Natural killer cell (primary cell): ENCODE measurements around the gene PRIMPOL. TPM values are rescaled to one million over a fixed set of nuclear protein-coding genes. Genes with fewer than 3 reads are reported as not detected.

Experiments
- ATAC-seq, 3 donors: fragments of 150-1000 bp in 2 of 3; fragments of 200-7000 bp in 1 of 3; cut with Tn5 transposase; 1 replicate in 1 of 3; 2 replicates in 2 of 3; pipeline ENCODE4 v1.10.0; 2021; ENCODE audit warnings: mild to moderate bottlenecking in 2 of 3, moderate library complexity in 2 of 3
- DNase-seq, 2 donors: peaks; one replicate each; pipeline versions ENCODE4 v3.0.0 to v3.0.0-alpha.2; 2013 to 2021; ENCODE audit warnings: mixed read lengths in 1 of 2
- H3K27ac ChIP-seq: one replicate; pipeline ENCODE4 v1.5.1; 2013; ENCODE audit warnings: mild to moderate bottlenecking, low read length
- H3K27me3 ChIP-seq: one replicate; pipeline ENCODE4 v1.6.1; 2013; ENCODE audit warnings: low read length; ENCODE audit not compliant: control insufficient read depth, insufficient read depth
- H3K36me3 ChIP-seq: one replicate; pipeline ENCODE4 v1.6.1; 2013; ENCODE audit warnings: low read length; ENCODE audit not compliant: control insufficient read depth, insufficient read depth
- H3K4me1 ChIP-seq: one replicate; pipeline ENCODE4 v1.6.1; 2013; ENCODE audit warnings: low read length; ENCODE audit not compliant: control insufficient read depth, insufficient read depth
- H3K4me3 ChIP-seq: one replicate; pipeline ENCODE4 v1.5.1; 2013; ENCODE audit warnings: low read length
- H3K9me3 ChIP-seq: one replicate; pipeline ENCODE4 v1.6.1; 2013; ENCODE audit warnings: low read length; ENCODE audit not compliant: control insufficient read depth, insufficient read depth
- H3K27ac Mint-ChIP-seq, 2 donors: one replicate each; pipeline ENCODE4 v1.8.0; 2022; ENCODE audit warnings: mild to moderate bottlenecking in 2 of 2, mixed read lengths in 2 of 2, moderate library complexity in 1 of 2
- H3K27me3 Mint-ChIP-seq, 2 donors: one replicate each; pipeline ENCODE4 v1.8.0; 2022; ENCODE audit warnings: low read depth in 2 of 2, mixed read lengths in 2 of 2
- H3K36me3 Mint-ChIP-seq: one replicate; pipeline ENCODE4 v1.8.0; 2022; ENCODE audit warnings: mixed read lengths
- H3K4me1 Mint-ChIP-seq, 2 donors: one replicate each; pipeline ENCODE4 v1.8.0; 2022; ENCODE audit warnings: mixed read lengths in 2 of 2
- H3K4me3 Mint-ChIP-seq: one replicate; pipeline ENCODE4 v1.8.0; 2022; ENCODE audit warnings: mild to moderate bottlenecking, moderate library complexity, mixed read lengths
- H3K9me3 Mint-ChIP-seq, 2 donors: one replicate each; pipeline ENCODE4 v1.8.0; 2022; ENCODE audit warnings: mixed read lengths in 2 of 2
- CTCF ChIP-seq: fragments of 200-600 bp; IDR thresholded peaks from one replicate; pipeline ENCODE4 v1.8.0; 2022; ENCODE audit warnings: antibody characterized with exemption
- WGBS: methylation state at CpG from one replicate; pipeline ENCODE4 v1.1.7; 2013; ENCODE audit warnings: missing lambda C conversion rate; ENCODE audit not compliant: insufficient coverage; 5-methylcytosine and 5-hydroxymethylcytosine counted together
- intact Hi-C: fragments of 100-400 bp; cut with micrococcal nuclease; formaldehyde crosslinking; loops from one replicate; pipeline ENCODE4 v1.14.2; 2022
- total RNA-seq, 4 donors: library from RNA; stranded (reverse); fragments of 120-200 nt in 1 of 4; gene quantifications; one replicate each; pipeline versions ENCODE4 v1.2.3 to v1.2.4, GENCODE V29; 2013 to 2022

Gene PRIMPOL
- total RNA-seq, 3 donors from 2014 or later (not counting 1 experiment from before 2014, with no cell fraction given): 13.2 to 17.9 (median 16.9) TPM

DNA sequence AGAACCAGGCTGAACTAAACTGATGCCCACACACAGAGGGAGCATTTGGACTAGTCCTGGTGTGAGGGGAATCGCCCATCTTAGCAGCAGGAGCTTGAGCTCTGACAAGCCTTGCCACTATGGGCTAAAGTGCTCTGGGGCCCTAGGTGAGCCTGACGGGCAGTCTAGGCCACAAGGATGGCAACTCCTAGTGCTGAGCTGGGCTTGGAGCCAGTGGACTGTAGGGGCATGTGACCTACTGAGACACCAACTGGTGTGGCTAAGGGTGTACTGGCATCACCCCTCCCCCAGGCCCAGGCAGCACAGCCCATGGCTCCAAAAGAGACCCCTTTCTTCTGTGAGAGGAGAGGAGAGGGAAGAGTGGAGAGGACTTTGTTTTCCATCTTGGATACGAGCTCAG is 69.9 kb downstream of the PRIMPOL start:
- ATAC-seq: no peak
- TF ChIP-seq CTCF: no peak
- H3K9me3 ChIP-seq: no peaks in the 10 kb centered on the region
- no peak overlapping the region for H3K4me3 Mint-ChIP-seq
- 95% methylated on average over 3 of the region's 3 CpGs for WGBS
- H3K4me3 ChIP-seq: no peak overlapping the region
- no peaks in the 10 kb centered on the region for H3K27me3 ChIP-seq
- no peak overlapping the region for H3K27ac Mint-ChIP-seq
- DNase-seq: no peak
- peaks cover 24% of the 10 kb centered on the region for H3K36me3 Mint-ChIP-seq
- no peaks in the 10 kb centered on the region for H3K36me3 ChIP-seq
- peaks cover 0 to 5% of the 10 kb centered on the region in 2 donors for H3K4me1 Mint-ChIP-seq
- H3K27ac ChIP-seq: no peak overlapping the region
- H3K27me3 Mint-ChIP-seq: no peaks in the 10 kb centered on the region
- peaks cover 10 to 13% of the 10 kb centered on the region in 2 donors for H3K9me3 Mint-ChIP-seq
- intact Hi-C loops: no loop called here
- no peaks in the 10 kb centered on the region for H3K4me1 ChIP-seq

DNA sequence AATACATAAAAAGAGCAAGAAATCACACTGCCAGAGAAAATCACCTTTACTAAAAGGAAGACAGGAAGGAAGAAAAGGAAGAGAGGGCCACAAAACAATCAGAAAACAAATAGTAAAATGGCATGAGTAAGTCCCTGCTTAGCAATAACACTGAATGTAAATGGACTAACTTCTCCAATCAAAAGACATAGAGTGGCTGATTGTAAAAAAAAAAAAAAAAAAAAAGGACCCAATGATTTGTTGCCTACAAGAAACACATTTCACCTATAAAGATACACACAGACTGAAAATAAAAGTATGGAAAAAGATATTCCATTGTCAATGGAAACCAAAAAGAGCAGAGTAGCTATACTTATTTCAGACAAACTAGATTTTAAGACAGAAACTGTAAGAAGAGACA is 71.7 kb downstream of the PRIMPOL start:
- Histone ChIP-seq H3K4me3 (no peak overlapping the region), H3K9me3 (no peaks in the 10 kb centered on the region), H3K36me3 (no peaks in the 10 kb centered on the region), H3K27ac (no peak overlapping the region), H3K27me3 (no peaks in the 10 kb centered on the region), H3K4me1 (no peaks in the 10 kb centered on the region)
- no peak for TF ChIP-seq CTCF
- Mint-ChIP-seq H3K9me3 (peaks cover 10 to 13% of the 10 kb centered on the region in 2 donors), H3K4me3 (no peak overlapping the region), H3K27ac (no peak overlapping the region), H3K4me1 (peaks cover 0 to 5% of the 10 kb centered on the region in 2 donors), H3K27me3 (no peaks in the 10 kb centered on the region), H3K36me3 (peaks cover 24% of the 10 kb centered on the region)
- no peak for DNase-seq
- intact Hi-C loops: no loop called here
- no peak for ATAC-seq

- Mint-ChIP-seq H3K9me3 (peaks cover 10 to 13% of the 10 kb centered on the region in 2 donors), H3K4me1 (peaks cover 0 to 5% of the 10 kb centered on the region in 2 donors), H3K36me3 (peaks cover 24% of the 10 kb centered on the region), H3K4me3 (no peak overlapping the region), H3K27me3 (no peaks in the 10 kb centered on the region), H3K27ac (no peak overlapping the region)
- no peak for TF ChIP-seq CTCF
- DNase-seq (no peak), ATAC-seq (no peak)
- Histone ChIP-seq H3K9me3 (no peaks in the 10 kb centered on the region), H3K4me1 (no peaks in the 10 kb centered on the region), H3K36me3 (no peaks in the 10 kb centered on the region), H3K27ac (no peak overlapping the region), H3K4me3 (no peak overlapping the region), H3K27me3 (no peaks in the 10 kb centered on the region)
- WGBS: 89% methylated on average over 1 of the region's 1 CpG
- intact Hi-C loops: no loop called here
Measured at GRCh38 chr4:184722798-184723197, 73.3 kb downstream of the PRIMPOL start.

- ATAC-seq: no peak
- Mint-ChIP-seq H3K27ac (no peak overlapping the region), H3K36me3 (no peaks in the 10 kb centered on the region), H3K4me3 (no peak overlapping the region), H3K4me1 (no peaks in the 10 kb centered on the region), H3K9me3 (no peaks in the 10 kb centered on the region), H3K27me3 (no peaks in the 10 kb centered on the region)
- H3K9me3 ChIP-seq: no peaks in the 10 kb centered on the region
- no peak for DNase-seq
- 100% methylated on average over 3 of the region's 3 CpGs for WGBS
- intact Hi-C loops: no loop called here
- H3K27ac ChIP-seq: no peak overlapping the region
- no peaks in the 10 kb centered on the region for H3K4me1 ChIP-seq
- H3K4me3 ChIP-seq: no peak overlapping the region
- no peaks in the 10 kb centered on the region for H3K36me3 ChIP-seq
- no peaks in the 10 kb centered on the region for H3K27me3 ChIP-seq
- no peak for TF ChIP-seq CTCF
Measured at GRCh38 chr4:184727430-184727829, 77.9 kb downstream of the PRIMPOL start.
